ENCODE measurements around the gene SEPTIN7. TPM values are rescaled to one million over a fixed set of nuclear protein-coding genes. Genes with fewer than 3 reads are reported as not detected.

The SEPTIN7 gene
- total and polyA plus RNA-seq, 2 donors (not counting 1 experiment from before 2014, with no cell fraction given): 181 to 576 TPM

DNA sequence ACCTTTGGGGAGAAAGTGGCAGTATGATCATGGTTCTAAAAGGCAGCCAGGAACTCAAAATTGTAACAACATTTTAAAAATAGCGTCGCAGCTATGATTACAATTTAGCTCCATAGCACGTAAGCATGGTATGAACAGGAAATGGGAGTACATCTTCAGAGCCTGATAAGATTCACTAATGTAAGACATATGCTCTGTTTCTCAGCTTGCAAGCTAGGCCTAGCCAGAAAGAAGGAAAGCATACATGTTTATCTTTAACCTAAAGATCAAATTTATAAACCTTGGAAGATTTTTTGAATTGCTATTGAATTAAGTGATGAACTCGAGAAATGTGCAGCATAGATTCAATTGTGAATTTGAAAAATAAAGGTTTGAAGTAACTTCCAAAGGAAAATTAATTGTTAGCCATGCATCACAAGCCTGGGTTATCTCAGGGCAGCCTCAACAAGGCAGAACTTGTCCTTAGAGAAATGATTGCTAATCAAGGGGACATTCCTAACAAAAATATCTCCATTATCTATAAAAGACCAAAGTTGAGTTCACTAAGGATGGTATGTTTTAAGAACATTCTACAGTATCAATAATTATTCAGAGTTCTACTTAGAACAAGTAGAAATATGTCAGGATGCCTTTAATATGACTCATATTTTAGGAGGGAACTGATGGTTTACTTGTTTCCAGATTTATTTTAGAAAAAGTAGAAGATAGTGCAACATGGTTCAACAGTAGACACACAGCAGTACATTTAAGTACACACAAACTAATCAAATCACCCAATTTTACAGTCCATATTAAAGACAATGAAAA, 38.8 kb upstream of the SEPTIN7 start:
- H3K79me2 ChIP-seq (ENCODE audit: control insufficient read depth, insufficient read depth, low read length): no peaks in the 10 kb centered on the region
- H3K9ac ChIP-seq (ENCODE audit: insufficient read depth, low read length): no peak overlapping the region
- no peak overlapping the region for H2AFZ ChIP-seq (ENCODE audit: low read length)
- H3K4me3 ChIP-seq (replicated peaks in 1 of 4; ENCODE audit: control extremely low read depth in 1 of 4, insufficient read depth in 1 of 4, low read depth in 3 of 4, low read length in 4 of 4): no peak overlapping the region
- H3K27me3 ChIP-seq (ENCODE audit: control insufficient read depth, insufficient read depth, low read length): no peaks in the 10 kb centered on the region
- no peak for TF ChIP-seq EZH2 (IDR thresholded peaks at IDR 0.05; ENCODE audit: low read length, missing control alignments)
- TF ChIP-seq, protein P1, sequence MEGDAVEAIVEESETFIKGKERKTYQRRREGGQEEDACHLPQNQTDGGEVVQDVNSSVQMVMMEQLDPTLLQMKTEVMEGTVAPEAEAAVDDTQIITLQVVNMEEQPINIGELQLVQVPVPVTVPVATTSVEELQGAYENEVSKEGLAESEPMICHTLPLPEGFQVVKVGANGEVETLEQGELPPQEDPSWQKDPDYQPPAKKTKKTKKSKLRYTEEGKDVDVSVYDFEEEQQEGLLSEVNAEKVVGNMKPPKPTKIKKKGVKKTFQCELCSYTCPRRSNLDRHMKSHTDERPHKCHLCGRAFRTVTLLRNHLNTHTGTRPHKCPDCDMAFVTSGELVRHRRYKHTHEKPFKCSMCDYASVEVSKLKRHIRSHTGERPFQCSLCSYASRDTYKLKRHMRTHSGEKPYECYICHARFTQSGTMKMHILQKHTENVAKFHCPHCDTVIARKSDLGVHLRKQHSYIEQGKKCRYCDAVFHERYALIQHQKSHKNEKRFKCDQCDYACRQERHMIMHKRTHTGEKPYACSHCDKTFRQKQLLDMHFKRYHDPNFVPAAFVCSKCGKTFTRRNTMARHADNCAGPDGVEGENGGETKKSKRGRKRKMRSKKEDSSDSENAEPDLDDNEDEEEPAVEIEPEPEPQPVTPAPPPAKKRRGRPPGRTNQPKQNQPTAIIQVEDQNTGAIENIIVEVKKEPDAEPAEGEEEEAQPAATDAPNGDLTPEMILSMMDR (conservative IDR thresholded peaks at IDR 0.05 in 1 of 2, IDR thresholded peaks at IDR 0.05 in 1 of 2; ENCODE audit: low read depth in 1 of 2, low read length in 2 of 2): no peak
- no peaks in the 10 kb centered on the region for H3K9me3 ChIP-seq (ENCODE audit: control insufficient read depth, insufficient read depth, low read depth, low read length)
- peak overlapping the region; percentile 46 for H3K4me2 ChIP-seq (ENCODE audit: extremely low read depth, insufficient read depth, low read length)
- no peaks in the 10 kb centered on the region for H3K36me3 ChIP-seq (ENCODE audit: control insufficient read depth, insufficient read depth, low read length)
- H3K4me1 ChIP-seq (ENCODE audit: control insufficient read depth, extremely low read depth, insufficient read depth, low read length): peaks cover 4% of the 10 kb centered on the region
- DNase-seq (ENCODE audit: low read depth in 2 of 2): peak; percentile 8 to 41
- H3K27ac ChIP-seq (ENCODE audit: insufficient read depth, low read length): no peak overlapping the region
- no peaks in the 10 kb centered on the region for H4K20me1 ChIP-seq (ENCODE audit: control insufficient read depth, extremely low read depth, insufficient read depth, low read length)

DNA sequence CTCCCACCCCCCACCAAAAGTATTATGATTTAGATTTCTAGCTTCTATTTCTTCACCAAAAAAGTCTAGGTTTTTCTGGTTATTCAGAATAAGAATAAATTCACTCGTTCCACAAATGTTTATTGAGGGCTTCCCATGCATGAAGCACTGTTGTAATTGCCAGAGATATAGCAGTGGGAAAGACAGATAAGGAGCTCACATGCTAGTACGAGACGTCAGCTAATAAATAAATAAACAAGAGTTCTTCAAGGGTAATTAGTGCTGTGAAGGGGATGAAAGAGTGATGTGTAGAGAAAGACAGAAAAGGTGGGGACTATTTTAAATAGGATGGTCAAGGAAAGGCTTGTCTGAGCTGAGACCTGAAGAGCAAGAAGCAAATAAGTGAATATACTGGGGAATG, 38.1 kb upstream of the SEPTIN7 start:
- Histone ChIP-seq H4K20me1 (ENCODE audit: control insufficient read depth, extremely low read depth, insufficient read depth, low read length) (no peaks in the 10 kb centered on the region), H3K4me2 (ENCODE audit: extremely low read depth, insufficient read depth, low read length) (no peak overlapping the region), H3K79me2 (ENCODE audit: control insufficient read depth, insufficient read depth, low read length) (no peaks in the 10 kb centered on the region), H3K4me3 (replicated peaks in 1 of 4; ENCODE audit: control extremely low read depth in 1 of 4, insufficient read depth in 1 of 4, low read depth in 3 of 4, low read length in 4 of 4) (no peak overlapping the region), H3K27me3 (ENCODE audit: control insufficient read depth, insufficient read depth, low read length) (no peaks in the 10 kb centered on the region), H3K36me3 (ENCODE audit: control insufficient read depth, insufficient read depth, low read length) (no peaks in the 10 kb centered on the region), H3K9me3 (ENCODE audit: control insufficient read depth, insufficient read depth, low read depth, low read length) (no peaks in the 10 kb centered on the region), H3K9ac (ENCODE audit: insufficient read depth, low read length) (no peak overlapping the region), H3K4me1 (ENCODE audit: control insufficient read depth, extremely low read depth, insufficient read depth, low read length) (peaks cover 4% of the 10 kb centered on the region), H3K27ac (ENCODE audit: insufficient read depth, low read length) (no peak overlapping the region), H2AFZ (ENCODE audit: low read length) (no peak overlapping the region)
- TF ChIP-seq, protein P1 (conservative IDR thresholded peaks at IDR 0.05 in 1 of 2, IDR thresholded peaks at IDR 0.05 in 1 of 2; ENCODE audit: low read depth in 1 of 2, low read length in 2 of 2): no peak
- DNase-seq (ENCODE audit: low read depth in 2 of 2): no peak

DNA sequence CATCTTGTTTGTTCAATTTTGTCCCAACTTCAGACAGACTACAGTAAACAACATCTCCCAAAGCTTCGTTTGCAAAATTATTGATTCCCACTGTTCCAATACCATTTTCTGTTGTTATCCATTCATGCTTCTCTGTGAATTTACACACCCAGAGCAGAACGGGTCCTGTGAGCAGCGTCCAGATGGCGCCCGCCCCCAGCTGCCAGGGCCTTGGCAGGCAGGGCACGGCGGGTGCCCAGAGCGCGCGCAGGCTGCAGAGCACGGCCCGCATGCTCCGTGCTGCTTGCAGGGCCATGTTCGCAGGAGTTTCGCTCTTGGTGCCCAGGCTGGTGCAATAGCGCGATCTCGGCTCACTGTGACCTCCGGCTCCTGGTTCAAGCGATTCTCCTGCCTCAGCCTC, 32.5 kb upstream of the SEPTIN7 start:
- TF ChIP-seq EZH2 (IDR thresholded peaks at IDR 0.05; ENCODE audit: low read length, missing control alignments): no peak
- TF ChIP-seq, protein P1 (conservative IDR thresholded peaks at IDR 0.05 in 1 of 2, IDR thresholded peaks at IDR 0.05 in 1 of 2; ENCODE audit: low read depth in 1 of 2, low read length in 2 of 2): no peak
- no peaks in the 10 kb centered on the region for H3K9me3 ChIP-seq (ENCODE audit: control insufficient read depth, insufficient read depth, low read depth, low read length)
- no peak for DNase-seq (ENCODE audit: low read depth in 2 of 2)
- no peak overlapping the region for H3K9ac ChIP-seq (ENCODE audit: insufficient read depth, low read length)
- no peak overlapping the region for H3K27ac ChIP-seq (ENCODE audit: insufficient read depth, low read length)
- no peaks in the 10 kb centered on the region for H3K79me2 ChIP-seq (ENCODE audit: control insufficient read depth, insufficient read depth, low read length)
- H3K27me3 ChIP-seq (ENCODE audit: control insufficient read depth, insufficient read depth, low read length): no peaks in the 10 kb centered on the region
- H3K36me3 ChIP-seq (ENCODE audit: control insufficient read depth, insufficient read depth, low read length): no peaks in the 10 kb centered on the region
- no peak overlapping the region for H2AFZ ChIP-seq (ENCODE audit: low read length)
- no peaks in the 10 kb centered on the region for H3K4me1 ChIP-seq (ENCODE audit: control insufficient read depth, extremely low read depth, insufficient read depth, low read length)
- no peaks in the 10 kb centered on the region for H4K20me1 ChIP-seq (ENCODE audit: control insufficient read depth, extremely low read depth, insufficient read depth, low read length)
- H3K4me3 ChIP-seq (replicated peaks in 1 of 4; ENCODE audit: control extremely low read depth in 1 of 4, insufficient read depth in 1 of 4, low read depth in 3 of 4, low read length in 4 of 4): no peak overlapping the region
- H3K4me2 ChIP-seq (ENCODE audit: extremely low read depth, insufficient read depth, low read length): no peak overlapping the region

Data from fibroblast of lung (primary cell).